Activated CD4-positive, alpha-beta T cell treated with anti-CD3 and anti-CD28 coated beads, Interleukin-2, amount 50 U/mL, for 24 hours (primary cell): ENCODE measurements around the gene VPS4A.

Experiments used
- DNase-seq, 2 donors: peaks; one replicate each; pipeline ENCODE4 v3.0.0-alpha.2; 2020; ENCODE audit warnings: low read depth in 1 of 2, low spot score in 1 of 2

The VPS4A gene

DNA sequence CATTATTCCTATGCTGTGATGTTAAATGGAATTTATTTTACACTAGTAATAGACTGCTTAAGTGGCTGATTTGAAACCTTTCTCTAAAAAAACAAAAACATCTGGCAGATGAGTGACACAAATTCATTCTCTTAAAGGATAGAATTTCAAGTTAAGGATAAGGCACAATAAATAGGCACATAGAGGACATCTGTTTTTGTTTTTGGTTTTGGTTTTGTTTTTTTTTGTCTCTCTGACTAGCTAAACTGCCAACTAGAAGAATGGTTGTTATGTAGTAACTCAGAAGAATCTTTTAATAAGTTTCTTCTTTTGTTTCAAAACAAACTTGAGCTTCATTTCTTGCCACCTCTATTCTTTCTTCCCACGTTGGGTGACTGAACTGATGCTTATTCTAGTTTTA, 5.1 kb upstream of the VPS4A start:
- no peak for DNase-seq

- no peak for DNase-seq
These were observed 4.1 kb upstream of the VPS4A start for GRCh38 chr16:69307091-69307490.

- no peak for DNase-seq
These were observed 3.3 kb upstream of the VPS4A start for GRCh38 chr16:69307856-69308255.

GRCh38 chr16:69309316-69309715, 1.8 kb upstream of the VPS4A start:
- no peak for DNase-seq

GRCh38 chr16:69311533-69312387, 610 bp downstream of the VPS4A start:
- DNase-seq, result peak in 1 of 2 donors; percentile 17

DNA sequence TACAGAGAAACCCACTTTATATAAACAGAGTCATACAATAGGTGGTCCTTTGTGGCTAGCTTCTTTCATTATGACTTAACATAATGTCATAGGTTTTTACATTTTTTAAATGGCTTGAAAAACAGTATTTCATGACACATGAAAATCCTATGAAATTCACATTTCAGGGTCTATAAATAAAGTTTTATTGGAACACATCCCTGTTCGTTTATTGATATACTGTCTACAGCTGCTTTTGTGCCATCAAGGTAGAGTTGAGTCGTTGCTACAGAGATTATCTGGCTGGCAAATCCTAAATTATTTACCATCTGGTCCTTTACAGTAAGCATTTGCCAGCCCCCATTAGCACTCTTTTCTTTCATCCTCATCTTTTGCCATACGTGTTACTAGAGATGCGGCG, 2.3 kb downstream of the VPS4A start:
- DNase-seq, result no peak

DNA sequence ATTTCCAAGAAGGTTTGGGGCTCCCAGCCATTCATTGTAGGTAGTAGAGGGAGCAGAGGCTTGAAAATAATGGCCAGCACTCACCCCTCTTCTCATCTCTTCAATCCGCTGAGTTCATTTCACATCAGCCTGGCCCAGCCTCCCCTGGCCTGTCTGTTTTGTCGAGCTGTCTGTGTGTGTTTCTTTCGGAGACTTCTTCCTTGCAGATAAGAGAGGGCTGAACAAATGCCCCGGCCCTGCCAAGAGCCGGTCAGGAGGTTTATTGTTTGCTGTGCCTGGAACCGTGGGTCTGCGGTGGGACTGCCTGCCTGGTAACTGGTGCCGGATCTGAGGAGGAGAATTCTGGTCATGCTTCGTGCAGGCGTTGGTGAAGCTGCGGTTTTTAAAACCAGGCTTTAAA, 3.4 kb downstream of the VPS4A start:
- DNase-seq, result no peak

- DNase-seq, result no peak
These were observed 4.5 kb downstream of the VPS4A start for GRCh38 chr16:69315486-69316311.

DNA sequence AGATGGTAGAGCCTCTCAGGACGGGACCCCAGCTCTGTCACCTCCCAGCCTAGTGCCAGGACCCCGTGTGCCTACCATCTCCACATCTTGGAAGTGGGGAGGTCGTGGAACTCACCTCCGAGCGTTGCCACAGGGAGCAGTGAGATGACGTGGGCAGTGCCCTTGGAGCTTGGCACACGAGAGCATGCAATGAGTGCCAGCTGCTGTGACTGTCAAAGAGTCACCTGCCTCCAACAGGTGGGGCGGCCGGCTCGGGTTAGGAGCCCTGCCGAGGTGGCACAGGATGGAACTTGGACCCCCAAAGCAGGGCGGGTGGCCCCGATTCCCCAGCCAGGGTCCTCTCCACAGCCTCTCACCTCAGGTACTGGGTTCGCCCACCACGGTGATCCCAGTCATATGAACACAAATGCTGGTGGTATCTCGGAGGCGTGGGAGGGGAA, 5.5 kb downstream of the VPS4A start:
- DNase-seq, result no peak

DNA sequence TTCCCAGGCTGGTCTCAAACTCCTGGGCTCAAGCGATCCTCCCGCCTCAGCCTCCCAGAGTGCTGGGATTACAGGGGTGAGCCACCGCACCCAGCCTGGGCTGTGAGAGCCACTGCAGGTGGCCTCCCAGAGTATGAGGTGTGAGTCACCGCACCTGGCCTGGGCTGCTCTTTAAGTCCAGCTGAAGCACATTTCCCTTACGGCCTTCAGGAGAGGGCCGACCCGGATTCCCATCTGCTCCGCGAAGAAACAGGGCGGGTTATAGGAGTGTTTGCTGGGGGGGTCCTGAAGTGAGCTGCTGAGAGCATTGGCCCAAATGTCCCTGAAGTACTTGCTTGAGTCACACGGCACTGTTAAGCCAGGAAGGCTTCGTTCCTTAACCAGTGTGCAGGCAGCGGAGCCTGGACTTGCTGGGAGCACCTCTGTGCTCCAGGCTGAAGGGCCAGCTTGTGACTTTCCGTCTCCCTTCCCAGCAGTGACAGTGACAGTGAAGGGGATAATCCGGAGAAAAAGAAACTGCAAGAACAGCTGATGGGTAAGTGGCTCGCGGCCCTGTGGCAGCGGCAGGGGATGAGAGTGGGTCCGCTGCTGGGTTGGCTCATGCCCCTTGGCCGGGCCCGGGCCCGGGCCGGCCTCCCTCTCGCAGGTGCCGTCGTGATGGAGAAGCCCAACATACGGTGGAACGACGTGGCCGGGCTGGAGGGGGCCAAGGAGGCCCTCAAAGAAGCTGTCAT, 7.2 kb downstream of the VPS4A start:
- DNase-seq, result no peak

GRCh38 chr16:69318911-69319289, 7.8 kb downstream of the VPS4A start:
- no peak for DNase-seq

DNA sequence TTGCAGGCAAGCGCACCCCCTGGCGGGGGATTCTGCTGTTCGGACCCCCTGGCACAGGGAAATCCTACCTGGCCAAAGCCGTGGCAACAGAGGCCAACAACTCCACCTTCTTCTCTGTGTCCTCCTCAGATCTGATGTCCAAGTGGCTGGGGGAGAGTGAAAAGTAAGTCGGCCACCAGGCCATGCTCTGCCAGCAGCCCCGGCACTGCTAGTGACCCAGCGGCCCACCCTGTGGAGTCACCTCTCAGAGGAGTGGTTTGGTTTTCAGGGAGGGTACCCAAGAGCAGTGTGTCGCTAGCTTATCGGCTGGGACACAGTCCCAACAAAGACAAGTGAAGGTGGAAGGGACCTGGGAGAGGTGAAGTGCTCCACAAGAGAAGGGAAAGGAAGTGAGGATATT, 8.2 kb downstream of the VPS4A start:
- DNase-seq, result no peak

DNA sequence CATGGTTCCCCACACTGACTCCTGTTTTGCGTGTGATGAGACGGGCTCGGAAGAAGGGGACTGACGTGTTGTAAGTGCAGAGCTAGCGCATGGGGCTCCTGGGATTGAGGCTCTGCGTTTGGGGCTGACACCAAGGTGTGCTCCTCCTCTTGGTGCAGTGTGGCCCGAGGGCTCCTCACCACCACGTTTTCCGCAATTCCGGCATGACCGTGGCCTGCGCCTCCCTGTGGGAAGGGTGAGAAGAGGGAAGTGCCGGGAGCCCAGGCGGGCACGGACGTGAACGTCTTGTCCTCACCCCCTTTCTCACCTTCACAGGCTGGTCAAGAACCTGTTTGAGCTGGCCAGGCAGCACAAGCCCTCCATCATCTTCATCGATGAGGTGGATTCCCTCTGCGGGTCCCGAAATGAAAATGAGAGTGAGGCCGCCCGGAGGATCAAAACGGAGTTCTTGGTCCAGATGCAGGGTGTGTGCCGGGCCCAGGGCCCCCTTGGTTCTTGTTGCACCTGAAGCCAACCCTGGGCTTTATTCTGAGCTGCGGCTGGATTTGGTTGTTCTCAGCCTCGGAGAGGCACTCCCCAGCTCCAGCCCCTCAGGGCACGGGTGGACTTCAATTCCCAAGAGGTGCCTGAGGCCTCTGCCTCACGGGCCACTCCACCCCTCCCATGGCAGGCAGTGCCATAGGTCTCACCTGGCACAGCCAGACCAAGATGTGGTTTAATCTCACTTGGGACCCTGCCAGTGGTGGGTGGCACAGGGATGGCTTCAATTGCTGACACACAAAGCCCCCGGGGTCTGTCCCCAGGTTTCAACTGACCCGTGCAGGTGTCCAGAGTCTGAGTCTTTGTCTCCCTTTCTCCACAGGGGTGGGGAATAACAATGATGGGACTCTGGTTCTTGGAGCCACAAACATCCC, 8.9 kb downstream of the VPS4A start:
- no peak for DNase-seq

GRCh38 chr16:69320740-69321073, 9.6 kb downstream of the VPS4A start:
- DNase-seq, result no peak

DNA sequence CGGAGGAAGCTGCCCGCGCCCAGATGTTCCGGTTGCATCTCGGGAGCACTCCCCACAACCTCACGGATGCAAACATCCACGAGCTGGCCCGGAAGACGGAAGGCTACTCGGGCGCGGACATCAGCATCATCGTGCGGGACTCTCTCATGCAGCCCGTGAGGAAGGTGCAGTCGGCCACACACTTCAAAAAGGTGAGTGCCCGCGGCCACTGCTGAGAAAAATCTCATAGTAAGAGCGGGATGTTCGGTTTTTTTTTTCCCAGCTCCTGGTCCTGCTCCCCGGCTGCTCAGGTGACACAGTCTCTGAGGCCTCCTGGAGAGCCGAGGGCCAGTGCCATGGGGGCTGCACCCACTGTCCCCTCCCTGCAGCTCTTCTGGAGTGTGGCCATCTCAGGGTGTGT, 9.9 kb downstream of the VPS4A start:
- DNase-seq, result no peak

- no peak for DNase-seq
These were observed 11.2 kb downstream of the VPS4A start for GRCh38 chr16:69322343-69322742.

DNA sequence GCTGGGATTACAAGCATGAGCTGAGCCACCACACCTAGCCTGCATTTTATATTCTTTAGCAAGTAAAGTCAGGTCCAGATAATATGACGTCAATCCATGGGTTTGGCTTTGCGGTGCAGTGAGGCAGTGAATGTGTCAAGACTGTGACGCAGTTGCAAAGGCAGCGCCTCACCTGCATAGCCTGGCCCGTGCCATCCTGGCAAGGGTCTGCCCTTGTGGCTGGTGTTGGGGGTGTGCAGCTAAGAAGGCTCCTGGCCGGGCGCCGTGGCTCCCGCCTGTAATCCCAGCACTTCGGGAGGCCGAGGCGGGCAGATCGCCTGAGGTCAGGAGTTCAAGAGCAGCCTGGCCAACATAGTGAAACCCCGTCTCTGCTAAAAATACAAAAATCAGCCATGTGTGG, 12.3 kb downstream of the VPS4A start:
- no peak for DNase-seq

GRCh38 chr16:69324013-69324531, 12.9 kb downstream of the VPS4A start:
- no peak for DNase-seq

GRCh38 chr16:69324585-69325253, 13.6 kb downstream of the VPS4A start:
- no peak for DNase-seq

- DNase-seq, result no peak
These were observed 14.6 kb downstream of the VPS4A start for GRCh38 chr16:69325784-69326171.
